HEK293T (cell line): Measurements from ENCODE around the gene PRICKLE1.

Experiments
- ARNT ChIP-seq: fragments of 450-650 bp; IDR thresholded peaks from 2 replicates; pipeline ENCODE4 v1.6.1; 2017; ENCODE audit warnings: mild to moderate bottlenecking
- BHLHE40 ChIP-seq: fragments of 450-650 bp; IDR thresholded peaks from 2 replicates; pipeline ENCODE4 v1.6.1; 2016; ENCODE audit warnings: mild to moderate bottlenecking, moderate library complexity, borderline replicate concordance
- ELF4 ChIP-seq: fragments of 450-650 bp; IDR thresholded peaks from 2 replicates; pipeline ENCODE4 v1.6.1; 2017; ENCODE audit warnings: antibody characterized with exemption
- FOXA1 ChIP-seq: fragments of 450-650 bp; IDR thresholded peaks from 2 replicates; pipeline ENCODE4 v1.6.1; 2016; ENCODE audit warnings: mild to moderate bottlenecking
- FOXK2 ChIP-seq: fragments of 450-650 bp; IDR thresholded peaks from 2 replicates; pipeline ENCODE4 v1.6.1; 2016; ENCODE audit warnings: mild to moderate bottlenecking
- FOXM1 ChIP-seq: fragments of 450-650 bp; IDR thresholded peaks from 2 replicates; pipeline ENCODE4 v1.6.1; 2017; ENCODE audit warnings: mild to moderate bottlenecking, borderline replicate concordance
- HDGF ChIP-seq: fragments of 450-650 bp; IDR thresholded peaks from 2 replicates; pipeline ENCODE4 v1.6.1; 2017; ENCODE audit warnings: antibody characterized with exemption, borderline replicate concordance
- L3MBTL2 ChIP-seq: fragments of 450-650 bp; conservative IDR thresholded peaks from 2 replicates; pipeline ENCODE4 v1.6.1; 2016; ENCODE audit warnings: mild to moderate bottlenecking
- LEF1 ChIP-seq: fragments of 450-650 bp; IDR thresholded peaks from 2 replicates; pipeline ENCODE4 v1.6.1; 2017; ENCODE audit warnings: mild to moderate bottlenecking, borderline replicate concordance
- NFRKB ChIP-seq: fragments of 450-650 bp; IDR thresholded peaks from 2 replicates; pipeline ENCODE4 v1.6.1; 2016; ENCODE audit warnings: mild to moderate bottlenecking, moderate library complexity
- SP1 ChIP-seq: fragments of 450-650 bp; IDR thresholded peaks from 2 replicates; pipeline ENCODE4 v1.6.1; 2017
- SUZ12 ChIP-seq: fragments of 450-650 bp; IDR thresholded peaks from 2 replicates; pipeline ENCODE4 v1.6.1; 2016; ENCODE audit warnings: mild to moderate bottlenecking
- TARDBP ChIP-seq: fragments of 450-650 bp; IDR thresholded peaks from 2 replicates; pipeline ENCODE4 v1.6.1; 2016
- ZNF384 ChIP-seq: fragments of 450-650 bp; IDR thresholded peaks from 2 replicates; pipeline ENCODE4 v1.6.1; 2016

- TF ChIP-seq TARDBP (no peak), FOXM1 (no peak), LEF1 (no peak), ELF4 (no peak), FOXK2 (no peak), L3MBTL2 (no peak), NFRKB (no peak), ARNT (no peak), BHLHE40 (no peak), HDGF (no peak), SUZ12 (no peak), SP1 (no peak), FOXA1 (no peak), ZNF384 (no peak)
These were observed 36.1 kb upstream of the PRICKLE1 start for GRCh38 chr12:42625611-42626010.
